Panc1 (cell line): ENCODE data around the gene LBHD1. TPM values are rescaled to one million over a fixed set of nuclear protein-coding genes. Genes with fewer than 3 reads are reported as not detected.

Experiments used
- ATAC-seq: fragments of 200-7000 bp; cut with Tn5 transposase; 2 replicates; pipeline ENCODE4 v1.9.1; 2020; ENCODE audit warnings: mild to moderate bottlenecking, moderate library complexity
- BruUV-seq: library from RNA; stranded (reverse); fragments of 400-500 nt; replicated peaks from 2 replicates; lab custom pipeline; 2021; lab: Mats Ljungman, UMichigan
- CTCF ChIA-PET: fragments of 300-600 bp; sonication (Branson Sonifier 250); formaldehyde crosslinking; loops from one replicate; lab custom pipeline; 2022; ENCODE audit warnings: antibody characterized with exemption; lab: Charles Lee
- POLR2A ChIA-PET: fragments of 300-600 bp; sonication (Branson Sonifier 250); formaldehyde crosslinking; loops from one replicate; lab custom pipeline; 2022; ENCODE audit warnings: antibody characterized with exemption; lab: Charles Lee
- DNase-seq: peaks from one replicate; pipeline ENCODE4 v3.0.0-alpha.2; 2010; ENCODE audit warnings: low read depth, low spot score
- H3K27ac ChIP-seq: 2 replicates; pipeline ENCODE4 v1.5.1; 2011; ENCODE audit warnings: mild to moderate bottlenecking, low read length, inconsistent platforms
- H3K27me3 ChIP-seq: fragments of 200-500 bp; sonication (Bioruptor generic); 2 replicates; pipeline ENCODE4 v1.6.0; 2014; ENCODE audit warnings: low read length, inconsistent platforms; ENCODE audit not compliant: control insufficient read depth, insufficient read depth
- H3K36me3 ChIP-seq: fragments of 200-500 bp; sonication (Bioruptor generic); 2 replicates; pipeline ENCODE4 v1.5.1; 2014; ENCODE audit warnings: inconsistent platforms, mild to moderate bottlenecking, low read length, moderate library complexity; ENCODE audit not compliant: control insufficient read depth, insufficient read depth
- H3K4me1 ChIP-seq: 2 replicates; pipeline ENCODE4 v1.5.1; 2011; ENCODE audit warnings: inconsistent platforms, mild to moderate bottlenecking, low read length, moderate library complexity; ENCODE audit not compliant: control insufficient read depth, insufficient read depth
- H3K4me3 ChIP-seq, 2 experiments: 2 replicates each; pipeline ENCODE4 v1.5.1; 2011 to 2012; ENCODE audit warnings: low read depth in 2 of 2, low read length in 2 of 2, mild to moderate bottlenecking in 2 of 2, inconsistent platforms in 1 of 2, moderate library complexity in 1 of 2
- H3K9me3 ChIP-seq: fragments of 200-500 bp; sonication (Bioruptor generic); 2 replicates; pipeline ENCODE4 v1.5.1; 2014; ENCODE audit warnings: low read depth, mild to moderate bottlenecking, inconsistent platforms, low read length, moderate library complexity; ENCODE audit not compliant: control insufficient read depth, insufficient read depth
- CTCF ChIP-seq: fragments of 450-650 bp; IDR thresholded peaks from 2 replicates; pipeline ENCODE4 v1.5.1; 2017; ENCODE audit warnings: mild to moderate bottlenecking
- POLR2AphosphoS5 ChIP-seq: IDR thresholded peaks from 2 replicates; pipeline ENCODE4 v1.6.1; 2012; ENCODE audit warnings: mild to moderate bottlenecking, low read depth, low read length, moderate library complexity
- REST ChIP-seq, 2 experiments: IDR thresholded peaks; 2 replicates each; pipeline ENCODE4 v1.6.1; 2011 to 2012; ENCODE audit warnings: low read depth in 2 of 2, control low read depth in 1 of 2, low read length in 1 of 2, mild to moderate bottlenecking in 1 of 2, moderate library complexity in 1 of 2; ENCODE audit not compliant: insufficient read depth in 1 of 2
- SIN3A ChIP-seq: IDR thresholded peaks from 2 replicates; pipeline ENCODE4 v1.6.1; 2012; ENCODE audit warnings: low read depth, mild to moderate bottlenecking, low read length, moderate library complexity, borderline replicate concordance; ENCODE audit not compliant: insufficient read depth
- TCF7L2 ChIP-seq: IDR thresholded peaks from 2 replicates; pipeline ENCODE4 v1.6.1; 2011; ENCODE audit warnings: mild to moderate bottlenecking, low read depth, low read length, inconsistent platforms
- in situ Hi-C: cut with HindIII; loops from 2 replicates; pipeline ENCODE4 v1.10.0; 2016; ENCODE audit warnings: low sequenced_read_pairs, low pct_unique_long_range_greater_than_20kb
- intact Hi-C: fragments of 100-400 bp; cut with micrococcal nuclease; formaldehyde crosslinking; loops from one replicate; pipeline ENCODE4 v1.10.0; 2022; ENCODE audit not compliant: unreplicated experiment
- total RNA-seq: library from RNA; stranded (reverse); gene quantifications from one replicate; pipeline ENCODE4 v1.2.1, GENCODE V29; 2021; ENCODE audit not compliant: unreplicated experiment

LBHD1 gene
- total RNA-seq, 1 experiment from 2014 or later = 15.5 TPM

DNA sequence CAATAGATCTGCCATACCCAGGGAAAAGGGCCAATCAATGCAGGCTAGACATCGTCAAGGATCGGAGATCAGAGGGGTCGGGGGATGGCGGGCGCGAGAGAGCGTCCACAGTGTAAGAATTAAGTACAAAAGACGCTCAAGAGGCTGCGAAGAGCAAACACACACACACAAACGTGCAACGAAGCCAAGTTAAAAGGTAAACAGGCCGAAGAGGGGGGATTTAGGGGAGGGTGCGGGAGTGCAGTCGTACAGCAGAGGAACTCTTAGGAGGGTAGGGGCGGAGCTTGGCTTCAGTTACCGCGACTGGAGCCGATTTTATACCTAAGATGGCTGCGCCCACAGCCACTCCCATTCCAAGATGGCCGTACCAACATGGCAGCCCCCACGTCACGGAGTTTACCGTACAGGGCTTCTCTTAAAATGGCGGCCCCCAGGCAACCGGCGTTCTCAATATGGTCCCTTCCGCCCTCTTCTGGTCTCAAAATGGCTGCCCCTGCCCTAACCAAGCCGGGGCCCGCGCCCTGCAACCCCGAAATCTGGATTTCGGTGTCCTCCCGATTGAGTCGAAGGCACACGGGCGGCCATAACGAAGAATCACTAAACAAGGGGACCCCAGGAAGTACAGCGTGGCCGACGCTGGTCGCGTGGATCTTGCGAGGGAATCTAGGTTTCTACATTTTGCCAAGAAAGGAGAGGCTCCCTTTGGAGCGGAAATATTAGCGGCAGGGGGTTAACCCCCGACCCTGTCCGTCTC is 37.4 kb upstream of the LBHD1 start:
- H3K4me3 ChIP-seq = peak overlapping the region; percentile 39 to 56
- ATAC-seq (peak; percentile 53), DNase-seq (no peak)
- in situ Hi-C loops = no loop called here
- BruUV-seq = no TSS peak
- no peaks in the 10 kb centered on the region for H3K27me3 ChIP-seq
- H3K27ac ChIP-seq = peak overlapping the region; percentile 83
- peaks cover 8% of the 10 kb centered on the region for H3K36me3 ChIP-seq
- H3K9me3 ChIP-seq = no peaks in the 10 kb centered on the region
- TF ChIP-seq CTCF (no peak), SIN3A (no peak), POLR2AphosphoS5 (peak; percentile 76), TCF7L2 (peak; percentile 56)
- intact Hi-C loops = no loop called here
- CTCF ChIA-PET = no interaction called here
- H3K4me1 ChIP-seq = peaks cover 27% of the 10 kb centered on the region
- POLR2A ChIA-PET = no interaction called here

DNA sequence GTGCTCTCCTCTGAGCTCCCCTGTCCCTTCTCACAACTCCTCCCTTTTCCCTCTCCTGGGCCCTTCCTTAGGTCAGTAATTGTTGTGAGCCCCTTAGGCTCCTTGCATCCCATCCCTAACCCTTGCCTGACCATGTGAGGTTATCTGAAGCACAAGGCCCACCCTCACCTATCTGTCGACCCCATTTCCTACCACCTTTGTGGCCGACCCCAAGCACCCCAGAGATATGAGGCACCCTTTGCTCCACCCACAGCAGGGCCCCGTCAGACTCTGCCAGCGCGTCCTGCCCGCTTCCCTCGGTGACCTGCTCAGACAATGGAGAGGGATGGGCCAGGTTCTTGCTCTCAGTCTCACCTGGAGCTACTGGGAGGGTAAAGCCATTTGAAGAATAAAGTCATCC is 36.7 kb upstream of the LBHD1 start:
- CTCF ChIA-PET = no interaction called here
- intact Hi-C loops (no loop called here), in situ Hi-C loops (no loop called here)
- Histone ChIP-seq H3K27me3 (no peaks in the 10 kb centered on the region), H3K4me1 (peaks cover 27% of the 10 kb centered on the region), H3K4me3 (peak overlapping the region; percentile 39 to 56), H3K27ac (peak overlapping the region; percentile 83), H3K9me3 (no peaks in the 10 kb centered on the region), H3K36me3 (peaks cover 8% of the 10 kb centered on the region)
- DNase-seq (no peak), ATAC-seq (no peak)
- BruUV-seq = no TSS peak
- no peak for TF ChIP-seq SIN3A
- POLR2A ChIA-PET = no interaction called here

GRCh38 chr11:62708392-62708791 is 36.3 kb upstream of the LBHD1 start:
- H3K9me3 ChIP-seq = no peaks in the 10 kb centered on the region
- H3K4me1 ChIP-seq = peaks cover 27% of the 10 kb centered on the region
- H3K27ac ChIP-seq = no peak overlapping the region; the same call in 1 of the 2 replicates
- ChIA-PET CTCF (no interaction called here), POLR2A (no interaction called here)
- ATAC-seq (no peak), DNase-seq (no peak)
- in situ Hi-C loops = no loop called here
- BruUV-seq = no TSS peak
- H3K36me3 ChIP-seq = peaks cover 4% of the 10 kb centered on the region
- TF ChIP-seq POLR2AphosphoS5 (0 out of 2 replicates have a peak, but pooled peaks have one; percentile 23), REST (IDR thresholded peaks at IDR 0.05; ENCODE audit: insufficient read depth in 1 of 2, low read depth in 2 of 2, low read length in 1 of 2) (no peak)
- intact Hi-C loops = no loop called here
- no peaks in the 10 kb centered on the region for H3K27me3 ChIP-seq
- H3K4me3 ChIP-seq = no peak overlapping the region
